Fibroblast of the aortic adventitia (primary cell): ENCODE measurements around the gene OR8B8. TPM values are rescaled to one million over a fixed set of nuclear protein-coding genes. Genes with fewer than 3 reads are reported as not detected.

Experiments used
- DNase-seq: peaks from one replicate; pipeline ENCODE4 v3.0.0-alpha.2; 2010; ENCODE audit warnings: low read depth
- H3K4me3 ChIP-seq: 2 replicates; pipeline ENCODE4 v1.5.1; 2011; ENCODE audit warnings: low read depth, mild to moderate bottlenecking, control low read depth, low read length, moderate library complexity
- total RNA-seq: library from RNA; depleted of rRNA; stranded (reverse); fragments of >200 nt; gene quantifications from 2 replicates; pipeline ENCODE4 v1.2.3, GENCODE V29; 2012; ENCODE audit warnings: low replicate concordance
- TF ChIP-seq, protein P1 (sequence below): IDR thresholded peaks from 2 replicates; pipeline ENCODE4 v1.5.1; 2011; ENCODE audit warnings: mild to moderate bottlenecking, low read length, control low read depth, inconsistent platforms; ENCODE audit not compliant: insufficient read depth

Gene OR8B8
- total RNA-seq, 1 donor = not detected

DNA sequence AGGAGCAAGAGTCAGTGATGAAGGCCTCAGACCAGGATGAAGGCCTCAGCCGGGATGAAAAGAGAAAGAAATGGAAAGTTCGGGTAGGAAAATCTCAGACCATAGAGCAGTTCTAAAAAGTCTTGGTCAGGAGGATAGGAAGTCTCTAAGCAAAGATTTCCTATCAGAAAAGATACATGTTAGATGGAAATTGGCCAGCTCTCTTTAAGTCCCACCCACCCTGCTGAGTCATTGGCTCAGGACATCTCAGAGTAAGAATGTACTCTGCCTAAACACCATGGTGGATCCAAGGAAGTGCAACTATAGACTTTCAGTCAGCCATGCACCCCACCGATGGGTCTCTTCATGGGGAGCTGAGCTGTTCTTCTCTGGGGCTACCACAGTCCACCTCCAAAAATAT, 51.1 kb downstream of the OR8B8 start:
- DNase-seq = peak; percentile 14
- TF ChIP-seq, protein P1, sequence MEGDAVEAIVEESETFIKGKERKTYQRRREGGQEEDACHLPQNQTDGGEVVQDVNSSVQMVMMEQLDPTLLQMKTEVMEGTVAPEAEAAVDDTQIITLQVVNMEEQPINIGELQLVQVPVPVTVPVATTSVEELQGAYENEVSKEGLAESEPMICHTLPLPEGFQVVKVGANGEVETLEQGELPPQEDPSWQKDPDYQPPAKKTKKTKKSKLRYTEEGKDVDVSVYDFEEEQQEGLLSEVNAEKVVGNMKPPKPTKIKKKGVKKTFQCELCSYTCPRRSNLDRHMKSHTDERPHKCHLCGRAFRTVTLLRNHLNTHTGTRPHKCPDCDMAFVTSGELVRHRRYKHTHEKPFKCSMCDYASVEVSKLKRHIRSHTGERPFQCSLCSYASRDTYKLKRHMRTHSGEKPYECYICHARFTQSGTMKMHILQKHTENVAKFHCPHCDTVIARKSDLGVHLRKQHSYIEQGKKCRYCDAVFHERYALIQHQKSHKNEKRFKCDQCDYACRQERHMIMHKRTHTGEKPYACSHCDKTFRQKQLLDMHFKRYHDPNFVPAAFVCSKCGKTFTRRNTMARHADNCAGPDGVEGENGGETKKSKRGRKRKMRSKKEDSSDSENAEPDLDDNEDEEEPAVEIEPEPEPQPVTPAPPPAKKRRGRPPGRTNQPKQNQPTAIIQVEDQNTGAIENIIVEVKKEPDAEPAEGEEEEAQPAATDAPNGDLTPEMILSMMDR = no peak
- H3K4me3 ChIP-seq = no peak overlapping the region

Other genes starting within 250 kb of the OR8B8 start
- not detected in 2 replicates for gene OR8G1, start 204.6 kb downstream of the OR8B8 start, total RNA-seq
- gene OR8G5, start 189.3 kb downstream of the OR8B8 start, total RNA-seq = not detected in 2 replicates
- gene OR8D1, start 131.7 kb downstream of the OR8B8 start, total RNA-seq = not detected in 2 replicates
- gene OR8D2, start 125.5 kb downstream of the OR8B8 start, total RNA-seq = not detected in 2 replicates
- gene OR8B2, start 61.2 kb downstream of the OR8B8 start, total RNA-seq = not detected in 2 replicates
- not detected in 2 replicates for gene OR8B3, start 46.7 kb downstream of the OR8B8 start, total RNA-seq
- not detected in 2 replicates for gene OR8B4, start 20.8 kb downstream of the OR8B8 start, total RNA-seq
- gene OR8B12, start 98.0 kb upstream of the OR8B8 start, total RNA-seq = not detected in 2 replicates
- gene OR8A1, start 124.3 kb upstream of the OR8B8 start, total RNA-seq = not detected in 2 replicates
- gene PANX3, start 165.7 kb upstream of the OR8B8 start, total RNA-seq = not detected in 2 replicates
- gene TBRG1, start 177.2 kb upstream of the OR8B8 start, total RNA-seq = 31.2 and 46.2 TPM in 2 replicates
- 14.6 and 15.1 TPM in 2 replicates for gene SIAE, start 228.0 kb upstream of the OR8B8 start, total RNA-seq
- 3.9 and 9.1 TPM in 2 replicates for gene SPA17, start 228.2 kb upstream of the OR8B8 start, total RNA-seq